Measurements from ENCODE around the gene C19orf38. TPM values are rescaled to one million over a fixed set of nuclear protein-coding genes. Genes with fewer than 3 reads are reported as not detected.

Gene C19orf38
- total and polyA plus RNA-seq, 9 of the 15 experiments (the other 6 are each of a cell fraction or from before 2014, with no cell fraction given), result 0.14 to 0.18 TPM; not detected in 7

GRCh38 chr19:10855879-10856522 is 7.8 kb downstream of the C19orf38 start:
- no peaks in the 10 kb centered on the region for H3K9me1 ChIP-seq (ENCODE audit: control insufficient read depth, insufficient read depth, low read length)
- intact Hi-C loops (cut with micrococcal nuclease) (no loop called here), in situ Hi-C loops (cut with MboI) (no loop called here)
- H3K4me2 ChIP-seq (ENCODE audit: insufficient read depth, low read length), result no peak overlapping the region
- H3K79me2 ChIP-seq (ENCODE audit: control insufficient read depth, insufficient read depth, low read length), result no peaks in the 10 kb centered on the region
- H4K20me1 ChIP-seq (replicated peaks; ENCODE audit: control insufficient read depth, insufficient read depth, low read length), result no peaks in the 10 kb centered on the region
- CTCF ChIA-PET (ENCODE audit: low intra/inter-chr PET ratio), result no interaction called here
- 50% methylated on average over 5 of the region's 5 CpGs for WGBS (ENCODE audit: insufficient coverage, low coverage, missing lambda C conversion rate)
- POLR2A ChIA-PET, result interaction anchor here (0.9 to 2.1 kb wide), 2 partner anchors 19 to 20 kb away, joined by 3 to 6 read pairs; partner anchors contain the start of gene TMED1
- H3K27ac ChIP-seq (ENCODE audit: extremely low read depth, low read depth, low read length), result no peak overlapping the region
- DNase-seq (ENCODE audit: extremely low read depth in 1 of 4, low spot score in 3 of 4), result peak in 1 of 4 experiments; percentile 10
- no TSS peak for BruUV-seq (replicated peaks)
- H3K9ac ChIP-seq (ENCODE audit: insufficient read depth in 1 of 2, low read depth in 2 of 2, low read length in 2 of 2), result no peak overlapping the region
- FAIRE-seq, result peak; percentile 55
- H3K27me3 ChIP-seq (ENCODE audit: control insufficient read depth in 2 of 2, insufficient read depth in 2 of 2, low read length in 2 of 2), result no peaks in the 10 kb centered on the region
- TF ChIP-seq, protein P1, sequence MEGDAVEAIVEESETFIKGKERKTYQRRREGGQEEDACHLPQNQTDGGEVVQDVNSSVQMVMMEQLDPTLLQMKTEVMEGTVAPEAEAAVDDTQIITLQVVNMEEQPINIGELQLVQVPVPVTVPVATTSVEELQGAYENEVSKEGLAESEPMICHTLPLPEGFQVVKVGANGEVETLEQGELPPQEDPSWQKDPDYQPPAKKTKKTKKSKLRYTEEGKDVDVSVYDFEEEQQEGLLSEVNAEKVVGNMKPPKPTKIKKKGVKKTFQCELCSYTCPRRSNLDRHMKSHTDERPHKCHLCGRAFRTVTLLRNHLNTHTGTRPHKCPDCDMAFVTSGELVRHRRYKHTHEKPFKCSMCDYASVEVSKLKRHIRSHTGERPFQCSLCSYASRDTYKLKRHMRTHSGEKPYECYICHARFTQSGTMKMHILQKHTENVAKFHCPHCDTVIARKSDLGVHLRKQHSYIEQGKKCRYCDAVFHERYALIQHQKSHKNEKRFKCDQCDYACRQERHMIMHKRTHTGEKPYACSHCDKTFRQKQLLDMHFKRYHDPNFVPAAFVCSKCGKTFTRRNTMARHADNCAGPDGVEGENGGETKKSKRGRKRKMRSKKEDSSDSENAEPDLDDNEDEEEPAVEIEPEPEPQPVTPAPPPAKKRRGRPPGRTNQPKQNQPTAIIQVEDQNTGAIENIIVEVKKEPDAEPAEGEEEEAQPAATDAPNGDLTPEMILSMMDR (IDR thresholded peaks at IDR 0.05 in 2 of 3, conservative IDR thresholded peaks at IDR 0.05 in 1 of 3; ENCODE audit: insufficient read depth in 2 of 3, low read depth in 1 of 3, low read length in 3 of 3), result peak; percentile 33 to 50 (median 38); a peak in 5 of 6 replicates
- TF ChIP-seq NFYB (IDR thresholded peaks at IDR 0.05; ENCODE audit: extremely low read depth, insufficient read length) (peak; percentile 72), SIRT6 (IDR thresholded peaks at IDR 0.05; ENCODE audit: low read depth, low read length) (no peak), GTF2F1 (IDR thresholded peaks at IDR 0.05; ENCODE audit: low read depth, low read length) (no peak), MTA3 (IDR thresholded peaks at IDR 0.05; ENCODE audit: borderline replicate concordance) (no peak), ZKSCAN3 (CRISPR knock-in tag; IDR thresholded peaks at IDR 0.05) (no peak)
- ATAC-seq, result 0 out of 3 replicates have a peak, but pooled peaks have one; percentile 31
- H3K4me1 ChIP-seq (replicated peaks in 1 of 2; ENCODE audit: control insufficient read depth in 2 of 2, insufficient read depth in 2 of 2, low read length in 2 of 2), result peaks cover 0 to 4% of the 10 kb centered on the region in 2 experiments; a peak in 2 of 5 replicates
- no peak overlapping the region for H2AFZ ChIP-seq (ENCODE audit: low read depth, low read length)
- H3K9me3 ChIP-seq (replicated peaks; ENCODE audit: control insufficient read depth, insufficient read depth, low read depth, low read length), result no peaks in the 10 kb centered on the region
- no peaks in the 10 kb centered on the region for H3K36me3 ChIP-seq (ENCODE audit: control insufficient read depth, insufficient read depth, low read length)
- H3K4me3 ChIP-seq, result no peak overlapping the region

All from K562 (cell line).